Neural crest cell (in vitro differentiated cells): ENCODE data around the gene CCM2L. TPM values are rescaled to one million over a fixed set of nuclear protein-coding genes. Genes with fewer than 3 reads are reported as not detected.

ENCODE experiments used
- DNase-seq: peaks from one replicate; pipeline ENCODE4 v3.0.0; 2021; ENCODE audit warnings: low read depth, mixed read lengths, low spot score
- H3K27ac Mint-ChIP-seq: one replicate; pipeline ENCODE4 v1.8.0; 2021; ENCODE audit warnings: mild to moderate bottlenecking, mixed read lengths; ENCODE audit not compliant: unreplicated experiment
- H3K27me3 Mint-ChIP-seq: 2 replicates; pipeline ENCODE4 v1.8.0; 2021; ENCODE audit warnings: low read depth, mild to moderate bottlenecking, mixed read lengths
- H3K36me3 Mint-ChIP-seq: 2 replicates; pipeline ENCODE4 v1.8.0; 2021; ENCODE audit warnings: low read depth, mild to moderate bottlenecking, mixed read lengths
- H3K4me1 Mint-ChIP-seq: 2 replicates; pipeline ENCODE4 v1.8.0; 2021; ENCODE audit warnings: mixed read lengths
- H3K4me3 Mint-ChIP-seq: one replicate; pipeline ENCODE4 v1.8.0; 2021; ENCODE audit warnings: mild to moderate bottlenecking, mixed read lengths
- H3K9me3 Mint-ChIP-seq: 2 replicates; pipeline ENCODE4 v1.8.0; 2021; ENCODE audit warnings: mixed read lengths
- total RNA-seq: library from RNA; stranded (reverse); gene quantifications from 2 replicates; pipeline ENCODE4 v1.2.1, GENCODE V29; 2021
- TF ChIP-seq, protein P1 (sequence below): fragments of 200-600 bp; sonication (generic); conservative IDR thresholded peaks from 2 replicates; pipeline ENCODE4 v1.5.0; 2021; ENCODE audit warnings: antibody characterized with exemption, mild to moderate bottlenecking

CCM2L gene
- total RNA-seq, 1 donor from 2014 or later = 0.26 TPM

DNA sequence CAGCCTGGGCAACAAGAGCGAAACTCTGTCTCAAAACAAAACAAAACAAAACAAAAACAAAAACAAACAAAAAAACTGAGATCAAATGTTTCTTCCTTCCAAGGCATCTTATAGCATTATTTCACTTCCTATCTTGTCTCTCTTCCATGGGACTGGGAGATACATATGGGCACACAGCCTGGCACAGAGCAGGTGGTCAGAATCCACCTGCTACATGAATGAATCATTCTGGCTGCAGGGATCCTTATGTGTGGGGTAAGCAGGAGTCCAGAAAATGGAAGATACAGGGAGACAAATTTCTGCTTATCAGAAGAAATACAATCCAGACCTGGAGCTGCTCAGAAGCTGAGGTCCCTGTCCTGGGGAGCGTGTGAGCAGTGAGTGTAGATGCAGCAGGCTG, 18.2 kb upstream of the CCM2L start:
- H3K4me3 Mint-ChIP-seq = no peak overlapping the region
- TF ChIP-seq, protein P1, sequence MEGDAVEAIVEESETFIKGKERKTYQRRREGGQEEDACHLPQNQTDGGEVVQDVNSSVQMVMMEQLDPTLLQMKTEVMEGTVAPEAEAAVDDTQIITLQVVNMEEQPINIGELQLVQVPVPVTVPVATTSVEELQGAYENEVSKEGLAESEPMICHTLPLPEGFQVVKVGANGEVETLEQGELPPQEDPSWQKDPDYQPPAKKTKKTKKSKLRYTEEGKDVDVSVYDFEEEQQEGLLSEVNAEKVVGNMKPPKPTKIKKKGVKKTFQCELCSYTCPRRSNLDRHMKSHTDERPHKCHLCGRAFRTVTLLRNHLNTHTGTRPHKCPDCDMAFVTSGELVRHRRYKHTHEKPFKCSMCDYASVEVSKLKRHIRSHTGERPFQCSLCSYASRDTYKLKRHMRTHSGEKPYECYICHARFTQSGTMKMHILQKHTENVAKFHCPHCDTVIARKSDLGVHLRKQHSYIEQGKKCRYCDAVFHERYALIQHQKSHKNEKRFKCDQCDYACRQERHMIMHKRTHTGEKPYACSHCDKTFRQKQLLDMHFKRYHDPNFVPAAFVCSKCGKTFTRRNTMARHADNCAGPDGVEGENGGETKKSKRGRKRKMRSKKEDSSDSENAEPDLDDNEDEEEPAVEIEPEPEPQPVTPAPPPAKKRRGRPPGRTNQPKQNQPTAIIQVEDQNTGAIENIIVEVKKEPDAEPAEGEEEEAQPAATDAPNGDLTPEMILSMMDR = no peak
- H3K27me3 Mint-ChIP-seq = peaks cover 63% of the 10 kb centered on the region
- no peaks in the 10 kb centered on the region for H3K9me3 Mint-ChIP-seq
- H3K36me3 Mint-ChIP-seq = no peaks in the 10 kb centered on the region
- no peak overlapping the region for H3K27ac Mint-ChIP-seq
- DNase-seq = no peak
- no peaks in the 10 kb centered on the region for H3K4me1 Mint-ChIP-seq

DNA sequence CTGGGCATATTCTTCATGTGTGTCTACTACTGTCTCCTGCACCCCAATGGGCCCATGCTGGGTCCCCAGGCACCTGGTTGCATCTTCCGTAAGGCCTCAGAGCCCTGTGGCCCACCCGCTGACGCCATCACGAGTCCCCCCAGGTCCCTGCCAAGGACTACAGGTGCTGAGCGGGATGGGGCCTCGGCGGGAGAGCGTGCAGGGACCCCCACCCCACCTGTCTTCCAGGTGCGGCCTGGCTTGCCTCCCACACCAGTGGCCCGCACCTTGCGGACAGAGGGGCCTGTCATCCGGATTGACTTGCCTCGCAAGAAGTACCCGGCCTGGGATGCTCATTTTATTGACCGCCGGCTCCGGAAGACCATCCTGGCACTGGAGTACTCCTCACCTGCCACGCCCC, 13.2 kb upstream of the CCM2L start:
- H3K27ac Mint-ChIP-seq = no peak overlapping the region
- DNase-seq = no peak
- peaks cover 69% of the 10 kb centered on the region for H3K27me3 Mint-ChIP-seq
- no peak overlapping the region for H3K4me3 Mint-ChIP-seq
- no peaks in the 10 kb centered on the region for H3K4me1 Mint-ChIP-seq
- TF ChIP-seq, protein P1 = no peak
- H3K36me3 Mint-ChIP-seq = no peaks in the 10 kb centered on the region
- no peaks in the 10 kb centered on the region for H3K9me3 Mint-ChIP-seq

DNA sequence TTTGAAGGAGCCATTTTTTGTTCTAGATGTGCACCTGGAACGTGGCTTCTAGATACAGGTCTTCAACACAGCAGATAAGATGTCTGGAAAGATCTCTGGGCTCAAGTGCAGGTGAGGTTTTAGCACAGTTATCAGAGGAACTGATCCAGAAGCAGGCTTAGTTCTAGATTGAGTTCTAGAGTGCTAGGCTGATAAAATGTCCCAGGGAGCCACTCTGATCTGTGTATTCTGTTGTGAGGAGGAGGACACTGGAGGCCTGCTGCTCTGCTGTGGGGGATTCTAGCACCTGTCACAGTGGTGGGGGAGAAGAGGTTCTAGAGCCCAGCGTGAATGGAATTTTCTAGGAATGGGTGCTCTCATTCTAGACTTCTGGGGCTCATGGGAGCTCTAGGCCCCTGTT, 12.0 kb upstream of the CCM2L start:
- TF ChIP-seq, protein P1 = no peak
- Mint-ChIP-seq H3K9me3 (no peaks in the 10 kb centered on the region), H3K4me1 (no peaks in the 10 kb centered on the region), H3K27ac (no peak overlapping the region), H3K36me3 (no peaks in the 10 kb centered on the region), H3K27me3 (peaks cover 60% of the 10 kb centered on the region), H3K4me3 (no peak overlapping the region)
- DNase-seq = no peak

DNA sequence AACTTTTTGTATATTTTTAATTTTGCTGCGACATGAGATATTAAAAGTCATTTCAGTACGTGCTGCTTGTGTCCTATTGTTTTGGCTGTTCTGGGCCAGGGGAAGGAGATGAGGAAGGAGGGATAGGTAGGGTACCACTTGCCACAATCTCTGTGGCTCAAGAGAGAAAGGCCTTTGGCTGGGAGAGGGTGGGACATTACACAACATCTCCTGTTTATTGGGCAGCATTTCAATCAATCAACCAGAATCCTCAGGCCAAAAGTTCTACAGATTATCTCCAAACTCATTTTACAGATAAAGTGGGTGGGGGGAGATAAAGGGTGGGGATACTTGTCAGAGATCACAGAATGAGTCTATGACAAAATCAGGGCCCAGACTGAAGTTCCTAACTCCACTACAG, 6.9 kb upstream of the CCM2L start:
- TF ChIP-seq, protein P1 = no peak
- Mint-ChIP-seq H3K36me3 (no peaks in the 10 kb centered on the region), H3K27me3 (peaks cover 15% of the 10 kb centered on the region), H3K4me1 (peaks cover 10% of the 10 kb centered on the region), H3K9me3 (no peaks in the 10 kb centered on the region), H3K27ac (no peak overlapping the region), H3K4me3 (no peak overlapping the region)
- DNase-seq = no peak

DNA sequence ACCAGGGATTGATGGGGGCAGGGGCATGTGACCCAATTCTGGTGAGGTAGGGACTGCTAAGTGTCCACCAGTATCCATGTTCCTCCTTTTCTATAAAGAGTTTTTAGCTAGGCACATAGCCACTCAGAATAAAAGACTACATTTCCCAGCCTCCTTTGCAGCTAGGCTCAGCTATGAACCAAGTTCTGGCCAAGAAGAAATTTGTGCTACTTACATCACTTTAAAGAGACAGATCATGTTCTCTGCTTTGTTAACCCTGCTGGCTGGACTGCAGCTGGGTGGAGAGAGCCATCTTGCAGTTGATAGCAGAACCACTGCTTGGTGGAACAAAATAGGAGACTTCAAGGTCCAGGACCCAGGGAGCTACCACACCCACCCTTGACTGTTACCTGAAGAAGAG, 5.3 kb upstream of the CCM2L start:
- Mint-ChIP-seq H3K4me1 (peaks cover 10% of the 10 kb centered on the region), H3K4me3 (no peak overlapping the region), H3K27me3 (peaks cover 10% of the 10 kb centered on the region), H3K36me3 (no peaks in the 10 kb centered on the region), H3K27ac (no peak overlapping the region), H3K9me3 (no peaks in the 10 kb centered on the region)
- DNase-seq = no peak
- TF ChIP-seq, protein P1 = no peak

DNA sequence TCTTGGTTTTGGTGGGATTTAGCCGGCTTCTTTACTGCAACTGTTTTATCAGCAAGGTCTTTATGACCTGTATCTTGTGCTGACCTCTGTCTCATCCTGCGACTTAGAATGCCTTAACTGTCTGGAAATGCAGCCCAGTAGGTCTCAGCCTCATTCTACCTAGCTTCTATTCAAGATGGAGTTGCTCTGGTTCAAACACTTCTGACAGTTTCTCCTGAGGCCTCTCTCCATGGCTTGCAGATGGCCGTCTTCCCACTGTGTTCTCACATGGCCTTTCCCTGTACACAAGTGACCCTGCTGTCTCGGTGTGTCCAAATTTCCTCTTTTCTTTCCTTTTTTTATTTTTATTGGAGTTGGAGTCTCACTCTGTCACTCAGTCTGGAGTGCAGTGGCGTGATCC, 4.2 kb upstream of the CCM2L start:
- Mint-ChIP-seq H3K9me3 (no peaks in the 10 kb centered on the region), H3K4me1 (peaks cover 10% of the 10 kb centered on the region), H3K27me3 (peaks cover 11% of the 10 kb centered on the region), H3K4me3 (no peak overlapping the region), H3K36me3 (no peaks in the 10 kb centered on the region), H3K27ac (no peak overlapping the region)
- no peak for DNase-seq
- TF ChIP-seq, protein P1 = no peak
